Testis (tissue), 2 donors: ENCODE measurements around the gene CLDN1.

Experiments
- CTCF ChIP-seq, 3 experiments: fragments of 450-650 bp in 2 of 3; fragments of 200-600 bp in 1 of 3; sonication (generic) in 1 of 3; IDR thresholded peaks; one replicate each; pipeline ENCODE4 v1.5.1; 2016 to 2019; ENCODE audit warnings: antibody characterized with exemption in 3 of 3, mild to moderate bottlenecking in 2 of 3, moderate library complexity in 1 of 3
- POLR2A ChIP-seq: fragments of 450-650 bp; IDR thresholded peaks from one replicate; pipeline ENCODE4 v1.6.1; 2017; ENCODE audit warnings: antibody characterized with exemption, mild to moderate bottlenecking, moderate library complexity

- TF ChIP-seq POLR2A: no peak
- no peak for TF ChIP-seq CTCF (IDR thresholded peaks at IDR 0.05)
Observed at GRCh38 chr3:190279690-190280089, 42.6 kb downstream of the CLDN1 start.
